PC-3 (cell line): Measurements from ENCODE around the gene DHX34.

Experiments used
- CTCF ChIP-seq: fragments of 300-600 bp; sonication (generic); conservative IDR thresholded peaks from 2 replicates; pipeline ENCODE4 v1.5.1; 2017; ENCODE audit warnings: antibody characterized with exemption, low read depth, mild to moderate bottlenecking, low read length
- EZH2 ChIP-seq: fragments of 300-600 bp; sonication (generic); IDR thresholded peaks from one replicate; pipeline ENCODE4 v1.6.1; 2017; ENCODE audit warnings: antibody characterized with exemption, mild to moderate bottlenecking, low read length; ENCODE audit not compliant: unreplicated experiment
- EZH2phosphoT487 ChIP-seq: fragments of 300-600 bp; sonication (generic); IDR thresholded peaks from 2 replicates; pipeline ENCODE4 v1.6.1; 2018; ENCODE audit warnings: mild to moderate bottlenecking, antibody characterized with exemption, low read length, borderline replicate concordance

DNA sequence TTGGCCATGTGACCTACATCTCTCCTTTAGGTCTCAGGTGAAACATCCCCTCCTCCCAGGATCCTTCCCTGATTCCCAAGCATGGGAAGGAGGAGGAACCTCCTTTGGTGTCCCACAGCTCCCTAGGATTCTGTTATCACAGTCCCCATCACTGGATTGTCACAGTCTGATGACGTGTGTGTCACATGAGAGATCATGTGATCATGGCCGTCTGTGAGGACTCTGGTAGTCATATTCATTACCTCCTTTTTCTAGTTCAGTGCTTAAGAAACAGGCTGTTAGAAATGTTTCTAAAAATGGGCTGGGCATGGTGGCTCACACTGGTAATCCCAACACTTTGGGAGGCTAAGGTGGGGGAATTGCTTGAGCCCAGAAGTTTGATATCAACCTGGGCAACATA is 3.0 kb downstream of the DHX34 start:
- TF ChIP-seq EZH2phosphoT487 = no peak
- no peak for TF ChIP-seq EZH2
- TF ChIP-seq CTCF = no peak
